DND-41 (cell line): Measurements from ENCODE around the gene MBP.

ENCODE experiments used
- ATAC-seq: fragments of 200-7000 bp; cut with Tn5 transposase; 3 replicates; pipeline ENCODE4 v1.9.1; 2021; ENCODE audit warnings: low read depth; ENCODE audit not compliant: insufficient read depth
- DNase-seq: peaks from one replicate; pipeline ENCODE4 v3.0.0-alpha.2; 2020
- H2AFZ ChIP-seq: 2 replicates; pipeline ENCODE4 v1.6.0; 2012; ENCODE audit warnings: low read depth, low read length
- H3K27ac ChIP-seq: 2 replicates; pipeline ENCODE4 v1.5.1; 2012; ENCODE audit warnings: low read length, inconsistent platforms
- H3K27me3 ChIP-seq: fragments of 200-600 bp; sonication (generic); 2 replicates; pipeline ENCODE4 v1.6.0; 2012; ENCODE audit warnings: low read length, mild to moderate bottlenecking, inconsistent platforms; ENCODE audit not compliant: insufficient read depth, poor library complexity
- H3K36me3 ChIP-seq: 2 replicates; pipeline ENCODE4 v1.5.1; 2012; ENCODE audit warnings: low read length, inconsistent platforms; ENCODE audit not compliant: insufficient read depth
- H3K4me1 ChIP-seq: 2 replicates; pipeline ENCODE4 v1.5.1; 2012; ENCODE audit warnings: mild to moderate bottlenecking, low read length; ENCODE audit not compliant: insufficient read depth
- H3K4me2 ChIP-seq: 2 replicates; pipeline ENCODE4 v1.6.0; 2012; ENCODE audit warnings: mild to moderate bottlenecking, moderate library complexity, low read length, inconsistent platforms; ENCODE audit not compliant: insufficient read depth
- H3K4me3 ChIP-seq, 2 experiments: fragments of 200-600 bp in 1 of 2; shearing (Covaris generic) in 1 of 2; 2 replicates each; pipeline ENCODE4 v1.5.1; 2012 to 2016; ENCODE audit warnings: inconsistent platforms in 2 of 2, low read length in 2 of 2, mild to moderate bottlenecking in 2 of 2, low read depth in 1 of 2, moderate library complexity in 1 of 2
- H3K79me2 ChIP-seq: 2 replicates; pipeline ENCODE4 v1.6.0; 2012; ENCODE audit warnings: low read length, inconsistent platforms; ENCODE audit not compliant: insufficient read depth
- H3K9ac ChIP-seq: 2 replicates; pipeline ENCODE4 v1.6.0; 2012; ENCODE audit warnings: low read depth, mild to moderate bottlenecking, inconsistent platforms, low read length, moderate library complexity
- H3K9me3 ChIP-seq: 2 replicates; pipeline ENCODE4 v1.5.1; 2012; ENCODE audit warnings: low read length, moderate library complexity, mild to moderate bottlenecking, inconsistent platforms; ENCODE audit not compliant: insufficient read depth, severe bottlenecking
- H4K20me1 ChIP-seq: 2 replicates; pipeline ENCODE4 v1.6.0; 2012; ENCODE audit warnings: low read length; ENCODE audit not compliant: insufficient read depth
- CTCF ChIP-seq: IDR thresholded peaks from 2 replicates; pipeline ENCODE4 v1.5.1; 2012; ENCODE audit warnings: borderline replicate concordance, low read length, moderate library complexity, mild to moderate bottlenecking; ENCODE audit not compliant: poor library complexity, severe bottlenecking; ENCODE audit errors: extremely low read depth
- EZH2 ChIP-seq: IDR thresholded peaks from 3 replicates; pipeline ENCODE4 v1.6.1; 2012; ENCODE audit warnings: borderline replicate concordance, low read depth, mild to moderate bottlenecking, moderate library complexity, low read length, inconsistent platforms; ENCODE audit not compliant: severe bottlenecking

MBP gene

GRCh38 chr18:77123320-77124231, 9.0 kb downstream of the MBP start:
- peaks cover 99% of the 10 kb centered on the region for H3K4me1 ChIP-seq
- peaks cover 30% of the 10 kb centered on the region for H3K36me3 ChIP-seq
- H3K4me3 ChIP-seq: peak overlapping the region in 1 of 2 experiments; percentile 40; a peak in 1 of 4 replicates
- H3K9ac ChIP-seq: peak overlapping the region; percentile 50
- no peaks in the 10 kb centered on the region for H4K20me1 ChIP-seq
- peaks cover 91% of the 10 kb centered on the region for H3K79me2 ChIP-seq
- no peak overlapping the region; the same call in 1 of the 2 replicates for H2AFZ ChIP-seq
- no peak for TF ChIP-seq CTCF
- TF ChIP-seq EZH2: no peak
- H3K4me2 ChIP-seq: peak overlapping the region; percentile 57
- peak; percentile 9; the same call in 1 of the 3 replicates for ATAC-seq
- peak overlapping the region; percentile 93 for H3K27ac ChIP-seq
- DNase-seq: no peak
- H3K27me3 ChIP-seq: no peaks in the 10 kb centered on the region
- H3K9me3 ChIP-seq: no peaks in the 10 kb centered on the region

- Histone ChIP-seq H3K27ac (peak overlapping the region; percentile 85), H3K4me1 (peaks cover 95% of the 10 kb centered on the region)
- DNase-seq: no peak
These were observed 11.1 kb downstream of the MBP start for GRCh38 chr18:77121523-77121922.

GRCh38 chr18:77119851-77120491, 12.6 kb downstream of the MBP start:
- DNase-seq: no peak
- Histone ChIP-seq H3K27ac (peak overlapping the region; percentile 85), H3K4me2 (no peak overlapping the region; the same call in 1 of the 2 replicates), H3K36me3 (peaks cover 53% of the 10 kb centered on the region), H3K4me3 (no peak overlapping the region), H3K9ac (no peak overlapping the region), H3K9me3 (no peaks in the 10 kb centered on the region), H3K4me1 (peaks cover 95% of the 10 kb centered on the region), H4K20me1 (no peaks in the 10 kb centered on the region), H2AFZ (no peak overlapping the region), H3K79me2 (peaks cover 86% of the 10 kb centered on the region), H3K27me3 (no peaks in the 10 kb centered on the region)
- no peak for ATAC-seq
- TF ChIP-seq EZH2 (no peak), CTCF (no peak)

More at GRCh38 chr18:77121523-77121922, 11.1 kb downstream of the MBP start:
- TF ChIP-seq CTCF (no peak), EZH2 (no peak)
- Histone ChIP-seq H2AFZ (no peak overlapping the region), H4K20me1 (no peaks in the 10 kb centered on the region), H3K9me3 (no peaks in the 10 kb centered on the region), H3K4me2 (no peak overlapping the region), H3K36me3 (peaks cover 45% of the 10 kb centered on the region), H3K9ac (no peak overlapping the region), H3K27me3 (no peaks in the 10 kb centered on the region), H3K4me3 (no peak overlapping the region), H3K79me2 (peaks cover 88% of the 10 kb centered on the region)
- ATAC-seq: no peak
